NB4 (cell line): ENCODE measurements around the gene LST1.

ENCODE experiments used
- DNase-seq: peaks from one replicate; pipeline ENCODE4 v3.0.0; 2010; ENCODE audit warnings: low read depth
- H3K4me3 ChIP-seq: one replicate; pipeline ENCODE4 v1.5.1; 2011; ENCODE audit warnings: mild to moderate bottlenecking, low read depth, low read length, moderate library complexity
- CTCF ChIP-seq: IDR thresholded peaks from one replicate; pipeline ENCODE4 v1.5.1; 2012; ENCODE audit warnings: low read depth, low read length
- MAX ChIP-seq: IDR thresholded peaks from 2 replicates; pipeline ENCODE4 v1.6.1; 2011; ENCODE audit warnings: low read depth, low read length
- MYC ChIP-seq: IDR thresholded peaks from 2 replicates; pipeline ENCODE4 v1.6.1; 2011; ENCODE audit warnings: low read depth, low read length
- POLR2A ChIP-seq: IDR thresholded peaks from 2 replicates; pipeline ENCODE4 v1.6.1; 2011; ENCODE audit warnings: mild to moderate bottlenecking; ENCODE audit not compliant: insufficient read length; ENCODE audit errors: extremely low read depth

LST1 gene

GRCh38 chr6:31586008-31586407, at the start of gene LST1:
LST1 (plus strand) TSS chr6:31586277; CDS start chr6:31587300, 1,023 bp downstream.
- peak; percentile 95 for DNase-seq
- peak; percentile 13 for TF ChIP-seq POLR2A
- no peak for TF ChIP-seq MAX
- H3K4me3 ChIP-seq: peak within 1 kb of the TSS; percentile 73

GRCh38 chr6:31538805-31539400, 47.2 kb upstream of the LST1 start:
- no peak for DNase-seq
- H3K4me3 ChIP-seq: peak overlapping the region; percentile 92
- TF ChIP-seq MAX (no peak), POLR2A (no peak), MYC (no peak), CTCF (no peak)

GRCh38 chr6:31540640-31541039, 45.4 kb upstream of the LST1 start:
- H3K4me3 ChIP-seq: peak overlapping the region; percentile 92
- TF ChIP-seq MAX (no peak), POLR2A (no peak), MYC (no peak), CTCF (no peak)
- no peak for DNase-seq

GRCh38 chr6:31541059-31541657, 44.9 kb upstream of the LST1 start:
- peak; percentile 89 for DNase-seq
- no peak for TF ChIP-seq MAX
- peak overlapping the region; percentile 92 for H3K4me3 ChIP-seq

- peak; percentile 99 for DNase-seq
- TF ChIP-seq CTCF (no peak), MAX (peak; percentile 52; the same call in 1 of the 2 replicates), MYC (peak; percentile 89), POLR2A (peak; percentile 89)
- H3K4me3 ChIP-seq: peak within 1 kb of the TSS; percentile 92
These were observed 44.2 kb upstream of the LST1 start, which contains the start of gene DDX39B for GRCh38 chr6:31541658-31542521. DDX39B (minus strand) TSS chr6:31542003; CDS start chr6:31540532, 1,471 bp downstream.

GRCh38 chr6:31543639-31544038, 42.4 kb upstream of the LST1 start:
- TF ChIP-seq POLR2A (no peak), MAX (no peak), CTCF (no peak), MYC (no peak)
- DNase-seq: no peak
- H3K4me3 ChIP-seq: peak overlapping the region; percentile 92
